ENCODE results near the gene LRPAP1. TPM values are rescaled to one million over a fixed set of nuclear protein-coding genes. Genes with fewer than 3 reads are reported as not detected.

LRPAP1 gene
- total RNA-seq, 1 experiment from 2014 or later: 109 TPM

DNA sequence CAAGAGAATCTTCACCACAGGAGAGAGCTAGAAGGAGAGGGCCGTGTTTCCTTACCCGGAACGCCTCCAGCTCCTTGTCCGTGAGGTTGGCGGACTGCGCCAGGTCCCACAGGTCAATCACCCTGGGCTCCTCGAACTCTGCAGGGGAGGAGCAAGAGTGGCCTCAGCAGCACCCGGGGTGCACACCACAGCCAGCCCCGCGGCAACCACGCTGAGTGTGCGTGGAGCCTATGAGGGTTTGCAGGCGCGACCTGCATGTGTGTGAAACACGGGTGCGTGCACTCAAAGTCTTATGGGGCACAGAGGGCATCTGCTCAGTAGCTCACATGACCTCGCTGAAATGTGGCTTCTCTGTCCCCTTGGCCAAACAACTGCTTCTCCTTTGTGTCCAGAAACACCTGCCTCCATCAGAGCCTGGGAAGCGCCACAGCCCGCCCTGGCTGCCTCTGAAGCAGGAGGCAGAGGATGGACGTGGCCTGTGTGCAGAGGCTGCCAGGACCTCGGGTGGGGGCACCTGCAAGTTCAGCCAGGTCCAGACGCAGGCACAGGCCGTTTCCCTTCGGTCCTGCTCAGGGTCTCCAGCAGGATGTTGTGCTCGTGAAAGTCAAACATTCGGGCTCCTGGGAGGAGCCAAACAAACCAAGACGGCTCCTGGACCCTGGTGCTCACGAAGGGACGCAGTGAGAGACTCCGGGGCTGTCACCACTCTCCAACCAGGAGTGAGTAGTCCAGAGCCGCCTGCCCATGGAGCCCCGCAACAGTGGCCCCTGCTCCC lies 16.0 kb downstream of the LRPAP1 start:
- Histone ChIP-seq H3K4me2 (ENCODE audit: low read length) (no peak overlapping the region), H4K20me1 (ENCODE audit: insufficient read depth) (no peaks in the 10 kb centered on the region), H3K27ac (ENCODE audit: low read depth, low read length) (no peak overlapping the region), H3K9ac (ENCODE audit: low read length) (no peak overlapping the region), H3K36me3 (ENCODE audit: control insufficient read depth in 1 of 2, insufficient read depth in 2 of 2, low read length in 2 of 2) (peaks cover 16 to 42% of the 10 kb centered on the region in 2 experiments), H3K9me3 (ENCODE audit: control insufficient read depth in 1 of 2, insufficient read depth in 1 of 2, low read depth in 1 of 2, low read length in 2 of 2) (no peaks in the 10 kb centered on the region), H3K4me1 (ENCODE audit: control insufficient read depth in 1 of 2, insufficient read depth in 2 of 2, low read length in 2 of 2) (no peaks in the 10 kb centered on the region), H3K79me2 (ENCODE audit: insufficient read depth, low read length) (peaks cover 2% of the 10 kb centered on the region; the same call in 1 of the 2 replicates), H2AFZ (ENCODE audit: low read depth, low read length, poor library complexity, severe bottlenecking) (no peak overlapping the region), H3K9me2 (ENCODE audit: insufficient read depth) (no peaks in the 10 kb centered on the region), H3K27me3 (ENCODE audit: insufficient read depth, low read length) (no peaks in the 10 kb centered on the region), H3K4me3 (replicated peaks in 1 of 2; ENCODE audit: low read depth in 1 of 2, low read length in 2 of 2) (no peak overlapping the region)
- RAD21 ChIA-PET (ENCODE audit: low non-redundant PET in 1 of 2, low total read pairs in 2 of 2, uncharacterized antibody in 2 of 2, unreplicated experiment in 2 of 2): no interaction called here
- no peak for ATAC-seq
- no TSS peak for BruUV-seq (replicated peaks)
- CTCF ChIA-PET: no interaction called here
- POLR2A ChIA-PET: no interaction called here
- TF ChIP-seq RAD21 (IDR thresholded peaks at IDR 0.05; ENCODE audit: low read depth) (no peak), TCF7L2 (IDR thresholded peaks at IDR 0.05; ENCODE audit: borderline replicate concordance, extremely low read depth, insufficient read depth, insufficient read length) (no peak), POLR2AphosphoS5 (IDR thresholded peaks at IDR 0.05; ENCODE audit: low read depth, low read length) (no peak), ZBTB33 (IDR thresholded peaks at IDR 0.05; ENCODE audit: extremely low read depth, insufficient replicate concordance, low read length) (no peak), ZFX (IDR thresholded peaks at IDR 0.05) (no peak), ZNF274 (IDR thresholded peaks at IDR 0.05; ENCODE audit: low read depth, low read length) (no peak), EGR1 (IDR thresholded peaks at IDR 0.05; ENCODE audit: low read depth) (no peak), ELF1 (IDR thresholded peaks at IDR 0.05; ENCODE audit: borderline replicate concordance, low read depth) (no peak), SRF (IDR thresholded peaks at IDR 0.05; ENCODE audit: low read depth) (no peak), EZH2phosphoT487 (IDR thresholded peaks at IDR 0.05; ENCODE audit: borderline replicate concordance) (no peak), SIN3A (IDR thresholded peaks at IDR 0.05; ENCODE audit: low read depth) (no peak), YY1 (IDR thresholded peaks at IDR 0.05; ENCODE audit: extremely low read depth, insufficient replicate concordance, low read depth, low read length) (no peak), JUND (IDR thresholded peaks at IDR 0.05) (no peak), CEBPB (IDR thresholded peaks at IDR 0.05; ENCODE audit: low read depth) (no peak)
- TF ChIP-seq, protein P1, sequence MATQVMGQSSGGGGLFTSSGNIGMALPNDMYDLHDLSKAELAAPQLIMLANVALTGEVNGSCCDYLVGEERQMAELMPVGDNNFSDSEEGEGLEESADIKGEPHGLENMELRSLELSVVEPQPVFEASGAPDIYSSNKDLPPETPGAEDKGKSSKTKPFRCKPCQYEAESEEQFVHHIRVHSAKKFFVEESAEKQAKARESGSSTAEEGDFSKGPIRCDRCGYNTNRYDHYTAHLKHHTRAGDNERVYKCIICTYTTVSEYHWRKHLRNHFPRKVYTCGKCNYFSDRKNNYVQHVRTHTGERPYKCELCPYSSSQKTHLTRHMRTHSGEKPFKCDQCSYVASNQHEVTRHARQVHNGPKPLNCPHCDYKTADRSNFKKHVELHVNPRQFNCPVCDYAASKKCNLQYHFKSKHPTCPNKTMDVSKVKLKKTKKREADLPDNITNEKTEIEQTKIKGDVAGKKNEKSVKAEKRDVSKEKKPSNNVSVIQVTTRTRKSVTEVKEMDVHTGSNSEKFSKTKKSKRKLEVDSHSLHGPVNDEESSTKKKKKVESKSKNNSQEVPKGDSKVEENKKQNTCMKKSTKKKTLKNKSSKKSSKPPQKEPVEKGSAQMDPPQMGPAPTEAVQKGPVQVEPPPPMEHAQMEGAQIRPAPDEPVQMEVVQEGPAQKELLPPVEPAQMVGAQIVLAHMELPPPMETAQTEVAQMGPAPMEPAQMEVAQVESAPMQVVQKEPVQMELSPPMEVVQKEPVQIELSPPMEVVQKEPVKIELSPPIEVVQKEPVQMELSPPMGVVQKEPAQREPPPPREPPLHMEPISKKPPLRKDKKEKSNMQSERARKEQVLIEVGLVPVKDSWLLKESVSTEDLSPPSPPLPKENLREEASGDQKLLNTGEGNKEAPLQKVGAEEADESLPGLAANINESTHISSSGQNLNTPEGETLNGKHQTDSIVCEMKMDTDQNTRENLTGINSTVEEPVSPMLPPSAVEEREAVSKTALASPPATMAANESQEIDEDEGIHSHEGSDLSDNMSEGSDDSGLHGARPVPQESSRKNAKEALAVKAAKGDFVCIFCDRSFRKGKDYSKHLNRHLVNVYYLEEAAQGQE (IDR thresholded peaks at IDR 0.05; ENCODE audit: low read depth): no peak
- intact Hi-C loops (cut with micrococcal nuclease): no loop called here
- DNase-seq (ENCODE audit: low read depth, low spot score): no peak

Measured in HCT116 (cell line).